HG02870 (cell line): Measurements from ENCODE around the gene MGAT3.
"Not testable (repeated sequence)": the region's sequence is repeated elsewhere in the genome, so short reads cannot be mapped to it uniquely, and the experiment has no call there.

Experiments
- ATAC-seq: cut with Tn5 transposase; IDR thresholded peaks from one replicate; pipeline ENCODE4 v1.9.1; 2021; ENCODE audit warnings: mild to moderate bottlenecking, moderate library complexity; ENCODE audit not compliant: unreplicated experiment

MGAT3 gene

DNA sequence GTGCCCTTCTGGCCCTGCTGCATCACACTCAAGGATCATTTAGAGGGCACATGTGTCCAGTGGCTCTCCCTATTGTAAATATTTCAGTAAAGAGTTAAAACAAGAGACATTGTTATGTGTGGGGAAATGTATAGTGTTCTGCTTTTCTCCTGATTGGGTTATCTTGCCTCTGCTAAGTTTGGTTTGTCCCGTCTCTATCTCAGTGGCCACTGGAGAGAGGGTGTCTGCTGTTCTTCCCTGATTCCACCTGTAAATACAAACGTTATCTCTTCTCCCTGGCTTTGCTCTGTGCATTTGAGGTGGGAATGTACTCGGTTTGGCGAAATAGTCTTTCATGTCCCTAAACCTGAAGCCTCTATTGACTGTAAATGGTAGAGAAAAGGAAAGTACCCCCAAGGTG lies 51.6 kb downstream of the MGAT3 start:
- no peak for ATAC-seq

DNA sequence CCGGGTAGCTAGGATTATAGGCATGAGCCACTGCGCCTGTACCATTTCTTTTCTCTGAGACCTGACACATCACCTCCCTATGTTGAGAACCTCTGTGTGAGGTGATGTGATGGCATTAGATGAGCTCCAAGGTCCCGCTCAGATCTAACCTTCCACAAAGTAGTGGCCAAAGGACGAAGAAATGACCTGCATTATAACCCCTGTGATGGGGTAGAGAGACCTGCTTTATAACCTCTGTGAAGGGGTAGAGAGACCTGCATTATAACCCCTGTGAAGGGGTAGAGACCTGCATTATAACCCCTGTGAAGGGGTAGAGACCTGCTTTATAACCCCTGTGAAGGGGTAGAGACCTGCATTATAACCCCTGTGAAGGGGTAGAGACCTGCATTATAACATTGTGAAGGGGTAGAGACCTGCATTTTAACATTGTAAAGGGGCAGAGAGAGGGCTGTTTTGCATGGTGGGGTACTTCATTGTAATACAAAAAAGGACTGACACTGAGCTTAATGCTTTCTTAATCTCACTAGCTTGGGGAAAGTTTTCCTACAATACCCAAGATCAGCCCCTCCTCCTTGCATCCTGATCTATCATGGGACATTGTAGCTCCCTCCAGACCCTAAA lies 53.8 kb downstream of the MGAT3 start:
- no peak for ATAC-seq

- no peak for ATAC-seq
Observed at GRCh38 chr22:39511226-39511625, 54.4 kb downstream of the MGAT3 start.

- ATAC-seq: no peak
Observed at GRCh38 chr22:39512026-39512425, 55.2 kb downstream of the MGAT3 start.

DNA sequence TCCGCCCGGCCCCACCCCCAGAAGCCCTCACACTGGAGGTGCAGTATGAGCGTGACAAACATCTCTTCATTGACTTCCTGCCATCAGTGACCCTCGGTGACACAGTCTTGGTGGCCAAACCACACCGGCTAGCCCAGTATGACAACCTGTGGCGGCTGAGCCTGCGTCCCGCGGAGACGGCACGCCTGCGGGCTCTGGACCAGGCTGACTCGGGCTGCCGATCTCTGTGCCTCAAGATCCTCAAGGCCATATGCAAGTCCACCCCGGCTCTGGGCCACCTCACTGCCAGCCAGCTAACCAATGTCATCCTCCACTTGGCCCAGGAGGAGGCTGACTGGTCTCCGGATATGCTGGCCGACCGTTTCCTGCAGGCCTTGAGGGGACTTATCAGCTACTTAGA lies 57.0 kb downstream of the MGAT3 start:
- ATAC-seq: no peak

GRCh38 chr22:39514373-39514973 lies 57.7 kb downstream of the MGAT3 start:
- no peak for ATAC-seq

DNA sequence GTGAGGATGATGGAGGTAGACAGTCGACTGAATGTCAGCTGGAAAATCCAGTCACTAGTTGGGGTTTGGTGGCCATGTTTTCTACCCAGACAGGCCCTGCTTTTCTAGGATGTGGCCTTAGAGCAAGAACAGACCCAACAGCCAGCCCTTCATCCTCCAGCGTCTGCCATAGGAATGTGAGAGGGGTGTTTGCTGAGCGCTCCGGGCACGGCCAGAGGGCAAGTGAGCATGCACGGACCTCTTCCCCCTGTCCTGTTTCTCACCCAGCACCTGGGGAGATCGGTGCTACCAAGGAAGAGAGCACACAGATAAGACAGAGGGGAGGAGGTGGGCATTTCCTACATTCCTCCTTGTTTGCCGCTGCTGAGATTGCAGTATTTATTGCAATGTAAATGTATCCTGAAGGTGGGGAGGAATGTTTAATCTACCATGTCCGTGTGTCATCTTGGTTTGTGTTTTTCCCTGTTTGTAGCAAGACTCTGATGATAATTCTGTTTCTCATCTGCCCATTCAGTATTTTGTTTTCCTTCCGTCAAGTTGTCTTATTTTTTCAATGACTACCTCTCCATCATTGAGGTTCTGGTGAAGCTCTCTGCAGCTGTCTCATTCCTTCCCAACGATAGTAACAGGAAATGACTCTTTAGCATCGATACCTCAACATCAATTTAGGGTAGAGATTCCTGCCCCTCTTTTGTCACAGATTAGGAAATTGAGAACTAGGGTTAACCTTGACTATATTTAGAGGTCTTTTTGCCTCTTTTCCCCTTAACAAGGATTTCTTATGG lies 58.6 kb downstream of the MGAT3 start:
- no peak for ATAC-seq

DNA sequence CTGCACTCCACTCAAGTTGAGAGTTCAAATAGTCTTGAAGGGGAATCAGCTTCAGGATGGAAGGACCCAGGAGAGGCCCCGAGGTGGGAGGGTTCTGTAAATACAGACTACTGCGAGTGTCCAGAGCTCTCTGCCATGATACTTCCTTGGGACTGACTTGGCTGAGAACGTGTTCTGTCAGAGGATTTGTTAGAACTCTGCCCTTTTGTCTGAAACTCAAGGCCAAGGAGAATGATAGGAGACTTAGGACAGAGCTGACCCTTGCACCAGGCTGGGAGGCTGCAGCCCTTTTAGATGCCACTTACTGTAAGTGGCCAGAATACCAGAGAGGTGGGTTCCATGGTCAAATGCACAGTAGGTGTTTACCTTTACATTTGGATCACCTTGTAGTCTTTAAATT lies 60.7 kb downstream of the MGAT3 start:
- ATAC-seq: no peak

GRCh38 chr22:39518144-39518786 lies 61.5 kb downstream of the MGAT3 start:
- no peak for ATAC-seq

DNA sequence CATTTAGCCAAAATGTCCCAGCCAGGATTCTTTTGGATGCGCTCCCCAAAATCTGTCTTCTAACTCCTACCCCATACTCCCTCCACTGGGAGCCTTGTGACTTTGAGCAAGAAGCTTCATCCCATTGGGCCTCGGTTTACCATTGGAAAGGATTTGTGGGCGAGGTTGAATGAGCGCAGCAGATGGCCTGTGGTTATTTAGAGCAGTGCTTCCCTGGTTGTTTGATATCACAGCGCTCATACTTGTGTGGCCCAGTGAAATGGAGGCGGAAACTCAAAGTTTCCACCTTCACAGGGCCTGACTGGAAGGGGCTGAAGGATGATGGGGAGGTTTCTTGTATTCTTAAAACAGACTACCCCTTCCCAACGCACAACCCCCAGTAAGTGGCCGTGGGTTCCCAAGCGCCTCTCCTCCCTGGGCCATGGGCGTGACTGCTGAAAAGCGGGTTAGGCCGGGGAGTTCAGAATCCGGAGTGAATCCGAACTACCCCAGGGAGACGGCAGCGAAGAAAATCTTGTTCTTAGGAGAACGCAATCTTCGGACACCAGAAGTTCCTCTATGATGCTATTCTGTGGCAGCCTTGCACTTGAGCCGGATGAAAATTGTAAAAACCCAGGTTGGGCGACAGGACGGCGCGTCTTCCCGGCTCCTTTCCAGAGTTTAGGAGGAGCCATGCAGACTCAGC lies 62.3 kb downstream of the MGAT3 start:
- no peak for ATAC-seq

- ATAC-seq: peak; percentile 81
Observed at GRCh38 chr22:39519681-39520225, 62.9 kb downstream of the MGAT3 start.

DNA sequence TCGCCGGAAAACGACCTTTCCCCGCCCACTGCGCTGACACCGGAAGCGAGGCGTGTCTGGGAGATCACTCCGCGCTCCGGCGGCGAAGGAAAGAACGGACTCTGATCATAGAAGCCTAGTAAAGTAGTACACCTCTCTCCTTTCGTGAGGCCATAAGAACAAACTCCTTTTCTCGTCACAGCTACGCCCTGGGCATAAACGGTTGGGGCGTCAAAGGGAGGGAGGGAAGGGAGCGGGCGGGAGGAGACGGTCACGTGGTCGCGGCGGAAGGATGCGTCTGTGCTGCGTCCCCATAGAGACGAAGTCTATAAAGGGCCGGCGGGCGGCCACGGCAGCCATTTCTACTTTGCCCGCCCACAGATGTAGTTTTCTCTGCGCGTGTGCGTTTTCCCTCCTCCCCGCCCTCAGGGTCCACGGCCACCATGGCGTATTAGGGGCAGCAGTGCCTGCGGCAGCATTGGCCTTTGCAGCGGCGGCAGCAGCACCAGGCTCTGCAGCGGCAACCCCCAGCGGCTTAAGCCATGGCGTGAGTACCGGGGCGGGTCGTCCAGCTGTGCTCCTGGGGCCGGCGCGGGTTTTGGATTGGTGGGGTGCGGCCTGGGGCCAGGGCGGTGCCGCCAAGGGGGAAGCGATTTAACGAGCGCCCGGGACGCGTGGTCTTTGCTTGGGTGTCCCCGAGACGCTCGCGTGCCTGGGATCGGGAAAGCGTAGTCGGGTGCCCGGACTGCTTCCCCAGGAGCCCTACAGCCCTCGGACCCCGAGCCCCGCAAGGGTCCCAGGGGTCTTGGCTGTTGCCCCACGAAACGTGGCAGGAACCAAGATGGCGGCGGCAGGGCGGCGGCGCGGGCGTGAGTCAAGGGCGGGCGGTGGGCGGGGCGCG lies 63.7 kb downstream of the MGAT3 start, which contains the start of gene ATF4:
ATF4 (plus strand) TSS at position 337 of the 880 bp plus-strand sequence. CDS start 884 bp downstream, outside the sequence.
- peak; percentile 29 for ATAC-seq

GRCh38 chr22:39521106-39521885 lies 64.5 kb downstream of the MGAT3 start:
- not testable (repeated sequence) for ATAC-seq

- ATAC-seq: not testable (repeated sequence)
Observed at GRCh38 chr22:39522091-39522490, 65.3 kb downstream of the MGAT3 start.

DNA sequence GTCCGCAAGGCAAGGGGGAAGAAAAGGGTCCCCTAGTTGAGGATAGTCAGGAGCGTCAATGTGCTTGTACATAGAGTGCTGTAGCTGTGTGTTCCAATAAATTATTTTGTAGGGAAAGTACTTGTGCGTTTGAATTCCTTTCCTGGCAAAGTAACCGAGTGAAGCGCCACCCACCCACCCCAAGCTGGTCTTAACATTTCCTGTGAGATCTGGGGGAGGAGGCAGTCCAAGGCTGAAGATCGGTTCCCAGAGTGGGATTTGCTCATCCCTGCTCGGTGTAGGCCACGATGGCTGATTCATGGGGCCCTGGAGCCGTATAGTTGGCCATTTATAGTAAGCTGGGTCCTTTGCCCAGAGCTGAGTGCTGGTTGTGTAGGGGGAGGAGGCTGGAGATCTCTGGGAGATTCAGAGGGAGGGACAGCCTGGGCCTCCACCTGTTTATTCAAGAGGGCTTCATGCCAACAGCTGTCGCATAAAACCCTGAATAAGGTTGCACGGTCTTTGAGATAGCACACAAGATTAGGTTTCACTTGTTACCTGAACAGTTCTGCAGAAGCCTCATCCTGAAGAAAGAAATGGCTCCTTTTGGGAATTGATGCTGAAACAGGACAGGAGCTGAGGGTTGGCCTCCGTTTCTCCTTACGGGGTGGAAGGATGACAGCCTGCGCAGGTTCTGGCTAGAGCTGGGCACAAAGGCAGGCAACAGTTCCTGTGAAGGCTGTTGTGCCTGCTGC lies 65.9 kb downstream of the MGAT3 start:
- no peak for ATAC-seq

- no peak for ATAC-seq
Observed at GRCh38 chr22:39524089-39524752, 67.4 kb downstream of the MGAT3 start.

- ATAC-seq: no peak
Observed at GRCh38 chr22:39524753-39525657, 68.2 kb downstream of the MGAT3 start.
